Thoracic aorta (tissue), 2 donors: ENCODE data around the gene LCT. TPM values are rescaled to one million over a fixed set of nuclear protein-coding genes. Genes with fewer than 3 reads are reported as not detected.

Experiments
- ATAC-seq: fragments of 150-250 bp; one replicate; pipeline ENCODE4 v1.8.0; 2017; ENCODE audit warnings: low read depth; ENCODE audit not compliant: insufficient number of reproducible peaks, low FRiP score
- DNase-seq: peaks from one replicate; pipeline ENCODE4 v3.0.0-alpha.2; 2020; ENCODE audit warnings: low spot score
- H3K27ac ChIP-seq, 2 donors: fragments of 200-600 bp; sonication (generic); 1 replicate in 1 of 2; 2 replicates in 1 of 2; pipeline ENCODE4 v1.5.1; 2016; ENCODE audit warnings: mild to moderate bottlenecking in 2 of 2, moderate library complexity in 2 of 2
- H3K27me3 ChIP-seq: fragments of 200-600 bp; sonication (generic); replicated peaks from 2 replicates; pipeline ENCODE4 v1.6.0; 2016; ENCODE audit warnings: mild to moderate bottlenecking; ENCODE audit not compliant: insufficient read depth
- H3K36me3 ChIP-seq: fragments of 200-600 bp; sonication (generic); one replicate; pipeline ENCODE4 v1.5.1; 2016
- H3K4me1 ChIP-seq, 2 donors: fragments of 200-600 bp; sonication (generic); 1 replicate in 1 of 2; 2 replicates in 1 of 2; pipeline versions ENCODE4 v1.5.1 to v1.6.0; 2016; ENCODE audit warnings: low read depth in 2 of 2, mild to moderate bottlenecking in 1 of 2; ENCODE audit not compliant: control insufficient read depth in 1 of 2
- H3K4me3 ChIP-seq: fragments of 200-600 bp; sonication (generic); 2 replicates; pipeline ENCODE4 v1.5.1; 2016; ENCODE audit warnings: mild to moderate bottlenecking
- H3K9me3 ChIP-seq: fragments of 200-600 bp; sonication (generic); 2 replicates; pipeline ENCODE4 v1.5.1; 2016
- CTCF ChIP-seq: fragments of 200-600 bp; sonication (generic); IDR thresholded peaks from one replicate; pipeline ENCODE4 v1.5.1; 2019; ENCODE audit warnings: antibody characterized with exemption
- total RNA-seq, 2 donors: library from RNA; depleted of rRNA; stranded (reverse); fragments of >200 nt; gene quantifications; one replicate each; pipeline versions ENCODE4 v1.1.0 to v1.2.3, GENCODE V29; 2016

LCT gene
- total RNA-seq, 2 donors from 2014 or later = 0.28 TPM; not detected in 1

GRCh38 chr2:135782231-135782630 is 54.8 kb downstream of the LCT start:
- H3K36me3 ChIP-seq = peaks cover 40% of the 10 kb centered on the region
- no peak overlapping the region for H3K27ac ChIP-seq
- no peak for TF ChIP-seq CTCF
- no peaks in the 10 kb centered on the region for H3K27me3 ChIP-seq
- no peaks in the 10 kb centered on the region for H3K9me3 ChIP-seq
- DNase-seq (no peak), ATAC-seq (no peak)
- H3K4me3 ChIP-seq = no peak overlapping the region
- peaks cover 0 to 5% of the 10 kb centered on the region in 2 donors for H3K4me1 ChIP-seq

GRCh38 chr2:135776367-135776766 is 60.6 kb downstream of the LCT start:
- ATAC-seq = no peak

GRCh38 chr2:135775420-135775819 is 61.6 kb downstream of the LCT start:
- H3K4me1 ChIP-seq = no peaks in the 10 kb centered on the region
- ATAC-seq = no peak
- TF ChIP-seq CTCF = no peak
- DNase-seq = no peak
- H3K9me3 ChIP-seq = no peaks in the 10 kb centered on the region
- no peak overlapping the region for H3K27ac ChIP-seq
- no peaks in the 10 kb centered on the region for H3K27me3 ChIP-seq
- no peak overlapping the region for H3K4me3 ChIP-seq
- peaks cover 65% of the 10 kb centered on the region for H3K36me3 ChIP-seq

More at GRCh38 chr2:135776367-135776766, 60.6 kb downstream of the LCT start:
- TF ChIP-seq CTCF = no peak
- Histone ChIP-seq H3K36me3 (peaks cover 64% of the 10 kb centered on the region), H3K4me3 (no peak overlapping the region), H3K27me3 (no peaks in the 10 kb centered on the region), H3K9me3 (no peaks in the 10 kb centered on the region), H3K27ac (no peak overlapping the region), H3K4me1 (no peaks in the 10 kb centered on the region)
- no peak for DNase-seq

GRCh38 chr2:135773917-135774316 is 63.1 kb downstream of the LCT start:
- Histone ChIP-seq H3K4me3 (no peak overlapping the region), H3K27ac (no peak overlapping the region), H3K9me3 (no peaks in the 10 kb centered on the region), H3K36me3 (peaks cover 66% of the 10 kb centered on the region), H3K4me1 (no peaks in the 10 kb centered on the region), H3K27me3 (no peaks in the 10 kb centered on the region)
- TF ChIP-seq CTCF = no peak
- no peak for DNase-seq
- no peak for ATAC-seq

- no peaks in the 10 kb centered on the region for H3K9me3 ChIP-seq
- DNase-seq (no peak), ATAC-seq (no peak)
- no peak overlapping the region for H3K27ac ChIP-seq
- peaks cover 67% of the 10 kb centered on the region for H3K36me3 ChIP-seq
- no peak for TF ChIP-seq CTCF
- H3K4me3 ChIP-seq = no peak overlapping the region
- H3K4me1 ChIP-seq = no peaks in the 10 kb centered on the region
- no peaks in the 10 kb centered on the region for H3K27me3 ChIP-seq
These were observed 63.7 kb downstream of the LCT start for GRCh38 chr2:135773319-135773718.
